HG03097 (cell line): Measurements from ENCODE around the gene PCBP3.
A peak's percentile ranks its signal among the peaks of the same experiment; 100 is the strongest.
"Not testable (repeated sequence)": the region's sequence is repeated elsewhere in the genome, so short reads cannot be mapped to it uniquely, and the experiment has no call there.

Experiments
- ATAC-seq: cut with Tn5 transposase; IDR thresholded peaks from one replicate; pipeline ENCODE4 v1.9.1; 2021; ENCODE audit not compliant: unreplicated experiment, low FRiP score

The PCBP3 gene

GRCh38 chr21:45634511-45635183, 8.9 kb upstream of the PCBP3 start:
- no peak for ATAC-seq

- no peak for ATAC-seq
Observed at GRCh38 chr21:45635271-45636151, 8.0 kb upstream of the PCBP3 start.

- ATAC-seq = no peak
Observed at GRCh38 chr21:45636459-45636858, 7.1 kb upstream of the PCBP3 start.

- no peak for ATAC-seq
Observed at GRCh38 chr21:45636951-45637646, 6.4 kb upstream of the PCBP3 start.

GRCh38 chr21:45637883-45638282, 5.6 kb upstream of the PCBP3 start:
- no peak for ATAC-seq

GRCh38 chr21:45638707-45639106, 4.8 kb upstream of the PCBP3 start:
- ATAC-seq = no peak

GRCh38 chr21:45639206-45640000, 4.1 kb upstream of the PCBP3 start:
- ATAC-seq = no peak

GRCh38 chr21:45640001-45640887, 3.3 kb upstream of the PCBP3 start:
- no peak for ATAC-seq

- ATAC-seq = no peak
Observed at GRCh38 chr21:45640888-45641479, 2.5 kb upstream of the PCBP3 start.

- ATAC-seq = no peak
Observed at GRCh38 chr21:45641480-45642035, 2.0 kb upstream of the PCBP3 start.

GRCh38 chr21:45642122-45642813, 1.3 kb upstream of the PCBP3 start:
- ATAC-seq = no peak

- peak; percentile 14 for ATAC-seq
Observed at GRCh38 chr21:45644041-45644906, 749 bp downstream of the PCBP3 start.

- no peak for ATAC-seq
Observed at GRCh38 chr21:45651921-45652320, 8.4 kb downstream of the PCBP3 start.

- ATAC-seq = no peak
Observed at GRCh38 chr21:45655124-45655523, 11.6 kb downstream of the PCBP3 start.

- ATAC-seq = not testable (repeated sequence)
Observed at GRCh38 chr21:45656114-45656513, 12.6 kb downstream of the PCBP3 start.

GRCh38 chr21:45661913-45662622, 18.5 kb downstream of the PCBP3 start:
- not testable (repeated sequence) for ATAC-seq
